ENCODE data around the gene PALLD.
"Not testable (repeated sequence)": the region's sequence is repeated elsewhere in the genome, so short reads cannot be mapped to it uniquely, and the experiment has no call there.

The PALLD gene

DNA sequence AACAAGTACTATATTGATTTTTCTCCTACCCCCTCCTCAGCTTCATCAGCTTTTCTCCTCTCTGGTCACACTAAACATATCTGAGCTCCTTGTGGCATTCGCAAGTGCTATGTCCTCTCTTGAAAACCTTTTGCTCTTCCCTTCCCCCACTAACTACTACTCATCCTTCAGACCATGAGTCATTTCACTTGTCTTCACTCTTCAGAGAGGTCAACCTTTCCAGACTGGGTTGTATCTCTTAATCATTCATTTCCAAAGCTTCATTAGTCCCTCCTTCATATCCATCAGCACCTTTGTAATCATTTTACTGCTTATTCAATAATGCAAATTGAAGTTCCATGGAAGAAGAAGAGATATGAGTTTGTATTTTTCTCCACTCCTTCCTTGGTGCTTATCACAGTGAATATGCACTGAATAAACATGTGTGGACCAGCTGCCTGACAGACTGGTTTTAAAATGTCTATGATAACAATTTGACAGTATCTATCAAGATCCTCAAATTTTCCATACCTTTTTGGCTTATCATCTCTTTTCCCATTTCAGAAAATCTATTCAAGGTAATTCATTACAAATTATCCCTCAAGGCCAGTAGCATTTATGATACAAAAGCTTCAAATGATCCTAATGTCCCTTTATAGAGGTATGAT is 45.0 kb upstream of the PALLD start:
- H3K27ac ChIP-seq (ENCODE audit: low read length), result no peak overlapping the region
- DNase-seq, result no peak
- H3K4me2 ChIP-seq (ENCODE audit: low read depth, low read length), result no peak overlapping the region

DNA sequence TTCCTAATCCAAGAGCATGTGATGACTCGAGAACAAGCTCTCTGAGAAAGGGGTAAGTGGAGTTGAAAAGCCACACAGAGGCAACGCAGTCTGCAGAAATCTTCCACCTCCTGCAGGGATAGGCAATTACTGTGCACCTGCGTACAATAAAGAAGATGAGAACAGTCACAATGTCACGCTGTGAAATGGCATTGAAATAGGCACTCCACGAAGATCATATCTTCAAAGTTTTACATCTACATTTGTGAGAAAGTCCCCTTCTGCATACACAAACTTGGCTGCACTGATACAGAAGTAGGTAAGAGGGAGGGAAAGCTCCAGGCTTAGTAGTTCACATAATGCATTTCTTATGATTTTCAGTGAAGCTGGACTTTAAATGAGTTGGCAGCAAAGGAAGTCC is 43.7 kb upstream of the PALLD start:
- H3K27ac ChIP-seq (ENCODE audit: low read length), result no peak overlapping the region
- H3K36me3 ChIP-seq (replicated peaks; ENCODE audit: insufficient read depth, low read length), result no peaks in the 10 kb centered on the region
- H3K4me3 ChIP-seq (ENCODE audit: low read length), result no peak overlapping the region
- H3F3A ChIP-seq (ENCODE audit: insufficient read depth, low read length), result no peaks in the 10 kb centered on the region
- H3K9me3 ChIP-seq (replicated peaks; ENCODE audit: insufficient read depth, low read length), result no peaks in the 10 kb centered on the region; the same call in 1 of the 2 replicates
- DNase-seq, result no peak
- H3K9ac ChIP-seq (ENCODE audit: low read length), result no peak overlapping the region
- TF ChIP-seq EZH2 (optimal IDR thresholded peaks at IDR 0.05; ENCODE audit: low read depth, low read length), result no peak
- TF ChIP-seq, protein P1, sequence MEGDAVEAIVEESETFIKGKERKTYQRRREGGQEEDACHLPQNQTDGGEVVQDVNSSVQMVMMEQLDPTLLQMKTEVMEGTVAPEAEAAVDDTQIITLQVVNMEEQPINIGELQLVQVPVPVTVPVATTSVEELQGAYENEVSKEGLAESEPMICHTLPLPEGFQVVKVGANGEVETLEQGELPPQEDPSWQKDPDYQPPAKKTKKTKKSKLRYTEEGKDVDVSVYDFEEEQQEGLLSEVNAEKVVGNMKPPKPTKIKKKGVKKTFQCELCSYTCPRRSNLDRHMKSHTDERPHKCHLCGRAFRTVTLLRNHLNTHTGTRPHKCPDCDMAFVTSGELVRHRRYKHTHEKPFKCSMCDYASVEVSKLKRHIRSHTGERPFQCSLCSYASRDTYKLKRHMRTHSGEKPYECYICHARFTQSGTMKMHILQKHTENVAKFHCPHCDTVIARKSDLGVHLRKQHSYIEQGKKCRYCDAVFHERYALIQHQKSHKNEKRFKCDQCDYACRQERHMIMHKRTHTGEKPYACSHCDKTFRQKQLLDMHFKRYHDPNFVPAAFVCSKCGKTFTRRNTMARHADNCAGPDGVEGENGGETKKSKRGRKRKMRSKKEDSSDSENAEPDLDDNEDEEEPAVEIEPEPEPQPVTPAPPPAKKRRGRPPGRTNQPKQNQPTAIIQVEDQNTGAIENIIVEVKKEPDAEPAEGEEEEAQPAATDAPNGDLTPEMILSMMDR (IDR thresholded peaks at IDR 0.05; ENCODE audit: low read length), result no peak
- TF ChIP-seq EZH2phosphoT487 (IDR thresholded peaks at IDR 0.05; ENCODE audit: low read length), result no peak
- H3K79me2 ChIP-seq (ENCODE audit: low read length), result no peaks in the 10 kb centered on the region
- H3K27me3 ChIP-seq (replicated peaks; ENCODE audit: insufficient read depth, low read length), result no peaks in the 10 kb centered on the region
- no peaks in the 10 kb centered on the region for H3K9me2 ChIP-seq (replicated peaks; ENCODE audit: insufficient read depth, low read length)
- H3K4me1 ChIP-seq (ENCODE audit: low read length), result no peaks in the 10 kb centered on the region
- no peak overlapping the region for H2AFZ ChIP-seq (ENCODE audit: low read length)
- H3K4me2 ChIP-seq (ENCODE audit: low read depth, low read length), result no peak overlapping the region
- H4K20me1 ChIP-seq (ENCODE audit: insufficient read depth, low read length), result no peaks in the 10 kb centered on the region

More for the DNA sequence above, 45.0 kb upstream of the PALLD start:
- H3F3A ChIP-seq (ENCODE audit: insufficient read depth, low read length), result no peaks in the 10 kb centered on the region
- H4K20me1 ChIP-seq (ENCODE audit: insufficient read depth, low read length), result no peaks in the 10 kb centered on the region
- no peak for TF ChIP-seq EZH2phosphoT487 (IDR thresholded peaks at IDR 0.05; ENCODE audit: low read length)
- TF ChIP-seq, protein P1 (IDR thresholded peaks at IDR 0.05; ENCODE audit: low read length), result no peak
- no peak for TF ChIP-seq EZH2 (optimal IDR thresholded peaks at IDR 0.05; ENCODE audit: low read depth, low read length)
- H3K79me2 ChIP-seq (ENCODE audit: low read length), result no peaks in the 10 kb centered on the region
- no peaks in the 10 kb centered on the region; the same call in 1 of the 2 replicates for H3K9me3 ChIP-seq (replicated peaks; ENCODE audit: insufficient read depth, low read length)
- no peaks in the 10 kb centered on the region for H3K9me2 ChIP-seq (replicated peaks; ENCODE audit: insufficient read depth, low read length)
- no peaks in the 10 kb centered on the region for H3K4me1 ChIP-seq (ENCODE audit: low read length)
- H3K9ac ChIP-seq (ENCODE audit: low read length), result no peak overlapping the region
- H3K36me3 ChIP-seq (replicated peaks; ENCODE audit: insufficient read depth, low read length), result no peaks in the 10 kb centered on the region
- no peak overlapping the region for H2AFZ ChIP-seq (ENCODE audit: low read length)
- H3K27me3 ChIP-seq (replicated peaks; ENCODE audit: insufficient read depth, low read length), result no peaks in the 10 kb centered on the region
- no peak overlapping the region for H3K4me3 ChIP-seq (ENCODE audit: low read length)

DNA sequence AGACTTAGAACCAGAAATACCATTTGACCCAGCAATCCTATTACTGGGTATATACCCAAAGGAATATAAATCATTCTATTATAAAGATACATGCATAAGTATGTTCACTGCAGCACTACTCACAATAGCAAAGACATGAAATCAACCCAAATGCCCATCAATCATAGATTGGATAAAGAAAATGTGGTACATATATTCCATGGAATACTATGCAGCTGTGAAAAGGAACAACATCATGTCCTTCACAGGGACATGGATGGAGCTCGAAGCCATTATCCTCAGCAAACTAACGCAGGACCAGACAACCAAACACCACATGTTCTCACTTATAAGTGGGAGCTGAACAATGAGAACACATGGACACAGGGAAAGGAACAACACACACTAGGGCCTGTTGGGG is 38.6 kb upstream of the PALLD start:
- H2AFZ ChIP-seq (ENCODE audit: low read length); H3K27me3 ChIP-seq (replicated peaks; ENCODE audit: insufficient read depth, low read length); H3K9me2 ChIP-seq (replicated peaks; ENCODE audit: insufficient read depth, low read length); H3K36me3 ChIP-seq (replicated peaks; ENCODE audit: insufficient read depth, low read length); DNase-seq; H3K9me3 ChIP-seq (replicated peaks; ENCODE audit: insufficient read depth, low read length); H4K20me1 ChIP-seq (ENCODE audit: insufficient read depth, low read length); H3F3A ChIP-seq (ENCODE audit: insufficient read depth, low read length); H3K4me1 ChIP-seq (ENCODE audit: low read length); H3K4me2 ChIP-seq (ENCODE audit: low read depth, low read length); H3K4me3 ChIP-seq (ENCODE audit: low read length); H3K27ac ChIP-seq (ENCODE audit: low read length); H3K79me2 ChIP-seq (ENCODE audit: low read length); H3K9ac ChIP-seq (ENCODE audit: low read length): not testable (repeated sequence)

DNA sequence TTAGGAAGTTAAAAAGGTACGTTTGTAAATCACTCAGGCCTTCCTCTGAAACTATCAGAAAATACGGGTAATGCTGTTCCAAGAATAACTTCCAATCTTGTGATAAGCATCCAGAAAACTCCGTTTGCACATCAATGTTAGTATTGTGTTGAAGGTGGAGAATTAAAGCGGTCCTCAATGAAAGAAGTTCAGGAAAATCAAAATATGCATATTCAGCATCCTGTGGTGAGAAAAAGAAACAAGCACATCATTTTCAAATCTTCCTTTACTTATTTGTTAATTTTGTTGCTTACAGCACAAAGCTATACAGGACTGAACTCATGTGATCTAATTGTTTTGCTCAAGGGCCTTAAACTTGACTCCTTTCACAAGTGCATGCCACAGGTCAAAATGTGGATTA is 35.0 kb upstream of the PALLD start:
- no peak for TF ChIP-seq EZH2phosphoT487 (IDR thresholded peaks at IDR 0.05; ENCODE audit: low read length)
- TF ChIP-seq, protein P1 (IDR thresholded peaks at IDR 0.05; ENCODE audit: low read length), result no peak
- TF ChIP-seq EZH2 (optimal IDR thresholded peaks at IDR 0.05; ENCODE audit: low read depth, low read length), result no peak
- no peaks in the 10 kb centered on the region for H3F3A ChIP-seq (ENCODE audit: insufficient read depth, low read length)
- H3K36me3 ChIP-seq (replicated peaks; ENCODE audit: insufficient read depth, low read length), result no peaks in the 10 kb centered on the region
- no peak overlapping the region for H3K9ac ChIP-seq (ENCODE audit: low read length)
- no peak overlapping the region for H3K4me3 ChIP-seq (ENCODE audit: low read length)
- H3K4me1 ChIP-seq (ENCODE audit: low read length), result no peaks in the 10 kb centered on the region
- no peaks in the 10 kb centered on the region for H3K27me3 ChIP-seq (replicated peaks; ENCODE audit: insufficient read depth, low read length)
- H3K4me2 ChIP-seq (ENCODE audit: low read depth, low read length), result no peak overlapping the region
- no peak overlapping the region for H3K27ac ChIP-seq (ENCODE audit: low read length)
- DNase-seq, result no peak
- no peaks in the 10 kb centered on the region for H3K9me2 ChIP-seq (replicated peaks; ENCODE audit: insufficient read depth, low read length)
- H3K79me2 ChIP-seq (ENCODE audit: low read length), result no peaks in the 10 kb centered on the region
- H4K20me1 ChIP-seq (ENCODE audit: insufficient read depth, low read length), result no peaks in the 10 kb centered on the region
- no peaks in the 10 kb centered on the region for H3K9me3 ChIP-seq (replicated peaks; ENCODE audit: insufficient read depth, low read length)
- no peak overlapping the region for H2AFZ ChIP-seq (ENCODE audit: low read length)
